GM12873 (cell line): ENCODE measurements around the gene CADM2.

Source experiments
- CTCF ChIP-seq: IDR thresholded peaks from 2 replicates; pipeline ENCODE4 v1.5.1; 2012; ENCODE audit warnings: low read depth, mild to moderate bottlenecking, moderate library complexity, low read length, control low read depth; ENCODE audit not compliant: insufficient read depth; ENCODE audit errors: missing control alignments

CADM2 gene

GRCh38 chr3:85004147-85004546 is 45.4 kb downstream of the CADM2 start:
- TF ChIP-seq CTCF: no peak

DNA sequence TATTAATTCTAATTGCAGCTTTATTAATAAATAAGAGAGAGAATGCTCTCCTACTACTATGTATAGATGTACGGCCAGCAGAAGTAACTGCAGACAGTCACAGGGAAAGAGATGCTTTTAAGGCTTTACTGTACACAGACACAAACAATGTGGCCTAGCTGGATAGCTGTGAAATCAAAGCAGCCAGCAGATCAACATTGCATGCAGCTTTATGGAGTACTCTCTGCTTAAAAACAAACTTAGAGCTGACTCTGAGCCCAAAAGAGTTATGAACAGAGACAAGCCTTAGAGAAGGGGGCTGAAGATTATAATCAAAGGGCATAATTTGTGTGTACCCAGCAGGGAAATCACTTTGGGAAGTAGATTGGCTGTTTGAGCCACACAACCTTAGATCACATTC is 47.2 kb downstream of the CADM2 start:
- no peak for TF ChIP-seq CTCF

DNA sequence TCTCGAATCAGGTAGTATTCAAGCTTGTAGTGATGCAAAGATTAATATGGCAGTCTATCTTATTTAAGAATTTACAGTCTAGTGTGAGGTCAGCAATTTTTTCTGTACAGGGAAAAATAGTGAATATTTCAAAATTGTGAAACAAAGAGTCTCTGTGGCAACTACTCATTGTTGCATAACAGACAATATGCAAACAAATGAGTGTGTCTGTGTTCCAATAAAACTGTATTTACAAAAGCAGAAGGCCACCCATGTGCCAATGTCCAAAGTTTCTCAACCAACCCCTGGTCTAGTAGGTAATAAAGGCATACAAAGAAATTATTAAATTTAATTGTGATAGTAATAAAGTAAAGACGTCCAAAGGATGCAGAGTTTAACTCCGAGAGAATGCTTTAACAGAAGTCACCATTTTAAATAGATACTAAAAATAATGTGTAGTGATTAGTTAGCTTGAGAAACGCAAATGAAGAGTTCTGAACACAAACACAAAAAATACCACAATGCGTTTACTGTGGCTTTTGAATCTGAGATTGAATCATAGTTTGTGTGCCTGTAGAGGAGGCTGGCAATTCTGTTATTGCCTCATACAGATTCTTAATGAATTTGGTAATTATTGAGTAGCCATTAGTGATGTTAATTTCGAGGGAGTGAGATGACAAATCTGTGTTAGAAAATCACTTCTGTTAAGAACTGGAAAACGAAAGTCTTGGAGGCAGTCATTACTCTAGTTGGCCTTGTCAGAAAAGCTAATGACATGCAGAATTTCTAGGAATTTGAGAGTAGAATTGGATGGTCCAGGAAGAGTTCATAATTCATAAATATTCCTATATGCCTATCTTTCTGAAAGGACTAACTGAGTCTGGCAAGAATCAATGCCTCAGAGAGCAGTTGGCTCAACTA is 48.7 kb downstream of the CADM2 start:
- no peak for TF ChIP-seq CTCF

DNA sequence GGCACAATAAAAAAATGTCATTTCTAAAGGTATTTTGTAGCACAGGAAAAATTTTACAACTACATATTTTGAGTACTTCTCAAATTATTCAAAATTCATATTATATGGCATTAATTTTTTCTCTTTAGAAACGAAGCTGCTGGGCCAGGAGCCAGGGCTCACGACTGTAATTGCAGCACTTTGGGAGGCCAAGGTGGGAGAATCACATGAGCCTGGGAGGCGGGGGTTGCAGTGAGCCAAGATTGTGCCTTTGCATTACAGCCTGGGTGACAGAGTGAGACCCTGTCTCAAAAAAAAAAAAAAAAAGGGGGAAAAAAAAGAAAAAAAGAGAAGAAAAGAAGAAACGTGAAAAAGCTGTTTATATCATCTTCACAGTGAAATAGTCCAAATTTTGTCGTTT is 62.0 kb downstream of the CADM2 start:
- TF ChIP-seq CTCF: no peak

DNA sequence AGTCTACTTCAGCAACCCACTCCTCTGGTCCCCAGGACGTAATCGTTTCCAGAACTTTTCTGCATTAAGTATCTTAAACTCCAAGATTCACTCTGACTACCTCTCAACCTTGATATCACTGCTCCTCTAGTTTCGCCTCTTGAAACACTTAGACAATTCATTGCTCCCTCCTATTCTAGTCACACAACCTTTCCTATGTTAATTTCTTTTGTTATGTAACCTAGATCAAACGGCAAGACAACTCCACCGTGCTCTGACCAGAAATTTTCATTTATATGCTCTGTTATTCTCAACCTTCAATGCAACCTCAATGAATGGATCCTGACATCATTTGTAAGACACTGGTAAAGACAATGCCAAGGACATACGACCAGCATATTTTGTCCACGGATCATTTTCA is 71.3 kb downstream of the CADM2 start:
- no peak for TF ChIP-seq CTCF

GRCh38 chr3:85037203-85037602 is 78.4 kb downstream of the CADM2 start:
- no peak for TF ChIP-seq CTCF

GRCh38 chr3:85041001-85041400 is 82.2 kb downstream of the CADM2 start:
- no peak for TF ChIP-seq CTCF
